Glomerular visceral epithelial cell (primary cell): ENCODE results near the gene G2E3.
"Not testable (repeated sequence)": the region's sequence is repeated elsewhere in the genome, so short reads cannot be mapped to it uniquely, and the experiment has no call there.

ENCODE experiments used
- DNase-seq: peaks from one replicate; pipeline ENCODE4 v3.0.0-alpha.2; 2016; ENCODE audit errors: extremely low spot score

G2E3 gene

GRCh38 chr14:30603402-30603801 lies 44.4 kb downstream of the G2E3 start:
- DNase-seq = no peak

- DNase-seq = not testable (repeated sequence)
These were observed 45.7 kb downstream of the G2E3 start for GRCh38 chr14:30604696-30605095.

DNA sequence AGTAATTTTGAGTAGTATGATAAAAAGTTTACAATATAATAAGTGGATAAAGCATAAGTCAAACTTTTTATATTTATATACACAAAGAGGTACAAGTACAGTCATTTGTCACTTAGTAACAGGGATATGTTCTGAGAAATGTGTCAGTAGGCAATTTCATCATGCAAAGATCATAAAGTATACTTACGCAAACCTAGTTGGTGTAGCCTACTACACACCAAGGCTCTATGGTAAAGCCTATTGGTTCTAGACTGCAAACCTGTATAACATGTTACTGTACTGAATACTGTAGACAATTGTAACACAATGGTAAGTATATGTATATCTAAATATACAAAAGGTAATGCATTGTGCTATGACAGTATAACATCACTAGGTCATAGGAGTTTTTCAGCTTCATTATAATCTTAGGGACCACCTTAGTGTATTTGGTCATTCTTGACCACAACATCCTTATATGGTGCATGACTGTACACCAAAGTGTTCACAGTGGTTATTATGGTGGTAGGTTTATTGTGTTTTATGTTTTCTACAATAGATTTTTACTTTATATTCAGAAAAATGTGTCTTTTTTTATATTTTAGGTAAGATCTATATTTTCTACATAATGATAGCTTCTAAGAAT lies 48.3 kb downstream of the G2E3 start:
- peak; percentile 25 for DNase-seq

- peak; percentile 77 for DNase-seq
These were observed 49.6 kb downstream of the G2E3 start for GRCh38 chr14:30608533-30609006.

GRCh38 chr14:30610787-30611343 lies 51.9 kb downstream of the G2E3 start:
- DNase-seq = peak; percentile 75

GRCh38 chr14:30614155-30614554 lies 55.2 kb downstream of the G2E3 start:
- DNase-seq = no peak

DNA sequence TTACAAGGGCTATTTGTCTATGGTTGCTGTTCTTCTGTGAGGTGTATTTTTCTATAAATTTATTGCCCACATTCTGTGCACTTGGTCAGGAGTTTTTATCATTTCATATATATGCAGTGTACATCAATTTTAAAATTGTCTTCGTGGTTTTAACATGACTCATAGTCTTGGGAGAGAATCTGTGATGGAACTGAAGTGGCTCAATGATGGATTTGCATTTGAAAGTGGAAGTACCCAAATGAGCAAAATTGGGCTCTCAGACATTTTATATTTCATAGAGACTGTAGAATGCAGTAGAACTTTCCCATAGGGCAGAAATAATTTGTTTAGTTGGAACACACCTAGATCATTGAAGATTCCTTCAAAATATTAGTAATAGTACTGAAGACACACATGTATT lies 61.2 kb downstream of the G2E3 start:
- peak; percentile 47 for DNase-seq

- DNase-seq = no peak
These were observed 62.5 kb downstream of the G2E3 start for GRCh38 chr14:30621354-30621939.

GRCh38 chr14:30621940-30622830 lies 63.2 kb downstream of the G2E3 start, which contains the start of gene SCFD1:
SCFD1 (plus strand) TSS chr14:30622319; CDS start chr14:30622339, 20 bp downstream.
- peak; percentile 92 for DNase-seq

GRCh38 chr14:30623412-30624131 lies 64.6 kb downstream of the G2E3 start:
- DNase-seq = no peak

GRCh38 chr14:30624132-30624423 lies 65.1 kb downstream of the G2E3 start:
- no peak for DNase-seq

GRCh38 chr14:30625533-30625932 lies 66.6 kb downstream of the G2E3 start:
- no peak for DNase-seq

DNA sequence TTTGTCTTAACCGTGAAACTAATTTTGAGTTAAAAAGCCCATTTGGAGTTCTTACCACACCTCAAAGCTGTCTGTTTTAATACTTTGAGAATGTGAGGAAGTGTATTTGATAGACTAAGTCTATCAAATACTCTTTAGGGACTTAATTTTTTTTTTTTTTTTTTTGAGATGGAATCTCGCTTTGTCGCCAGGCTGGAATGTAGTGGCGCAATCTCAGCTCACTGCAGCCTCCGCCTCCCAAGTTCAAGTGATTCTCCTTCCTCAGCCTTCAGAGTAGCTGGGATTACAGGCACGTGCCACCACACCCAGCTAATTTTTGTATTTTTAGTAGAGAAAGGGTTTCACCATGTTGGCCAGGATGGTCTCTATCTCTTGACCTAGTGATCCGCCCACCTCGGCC lies 70.5 kb downstream of the G2E3 start:
- DNase-seq = peak; percentile 50

- no peak for DNase-seq
These were observed 71.3 kb downstream of the G2E3 start for GRCh38 chr14:30630248-30630647.

DNA sequence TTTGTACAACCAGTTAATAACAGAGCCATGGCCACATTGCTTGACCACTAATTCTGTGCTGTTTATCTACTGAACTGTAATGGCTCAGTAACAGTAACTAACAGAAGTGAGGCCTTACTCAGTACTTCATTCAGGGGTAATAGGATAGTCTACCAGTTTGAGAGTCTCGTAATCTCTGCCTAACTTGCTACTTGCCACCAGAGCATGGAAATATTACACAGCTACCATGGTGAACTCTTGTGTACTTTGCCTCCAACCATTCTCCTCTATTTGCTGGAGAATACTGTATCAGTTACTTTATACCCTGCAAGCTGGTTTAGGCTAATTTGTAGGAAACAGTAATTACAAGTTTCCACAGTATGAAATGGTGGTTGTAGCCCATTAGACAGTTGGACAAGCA lies 73.8 kb downstream of the G2E3 start:
- DNase-seq = no peak

GRCh38 chr14:30638926-30639325 lies 80.0 kb downstream of the G2E3 start:
- no peak for DNase-seq

- no peak for DNase-seq
These were observed 82.2 kb downstream of the G2E3 start for GRCh38 chr14:30641207-30641606.

DNA sequence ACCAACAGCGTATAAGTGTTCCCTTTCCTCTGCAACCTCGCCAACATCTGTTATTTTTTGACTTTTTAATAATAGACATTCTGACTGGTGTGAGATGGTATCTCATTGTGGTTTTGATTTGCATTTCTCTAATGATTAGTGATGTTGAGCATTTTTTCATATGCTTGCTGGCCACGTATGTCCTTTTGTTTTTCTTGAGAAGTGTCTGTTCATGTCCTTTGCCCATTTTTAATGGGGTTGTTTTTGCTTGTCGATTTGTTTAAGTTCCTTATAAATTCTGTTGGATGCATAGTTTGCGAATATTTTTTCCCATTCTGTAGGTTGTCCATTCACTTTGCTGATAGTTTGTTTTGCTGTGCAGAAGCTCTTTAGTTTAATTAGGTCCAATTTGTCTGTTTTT lies 85.5 kb downstream of the G2E3 start:
- not testable (repeated sequence) for DNase-seq

DNA sequence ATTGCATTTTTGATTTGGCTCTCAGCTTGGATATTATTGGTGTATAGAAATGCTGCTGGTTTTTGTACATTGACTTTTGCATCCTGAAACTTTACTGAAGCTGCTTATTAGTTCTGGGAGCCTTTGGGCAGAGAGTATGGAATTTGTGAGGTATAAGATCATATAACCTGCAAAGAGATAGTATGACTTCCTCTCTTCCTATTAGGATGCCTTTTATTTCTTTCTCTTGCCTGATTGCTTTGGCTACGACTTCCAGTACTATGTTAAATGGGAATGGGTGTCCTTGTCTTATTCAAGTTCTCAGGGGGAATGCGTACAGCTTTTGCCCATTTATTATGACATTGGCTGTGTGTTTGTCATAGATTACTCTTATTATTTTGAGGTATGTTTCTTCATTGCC lies 86.6 kb downstream of the G2E3 start:
- no peak for DNase-seq

GRCh38 chr14:30648471-30648870 lies 89.5 kb downstream of the G2E3 start:
- DNase-seq = no peak

GRCh38 chr14:30651937-30652336 lies 93.0 kb downstream of the G2E3 start:
- no peak for DNase-seq

- no peak for DNase-seq
These were observed 96.2 kb downstream of the G2E3 start for GRCh38 chr14:30655124-30655523.
